ENCODE results near the gene TMEM141.

- no peak for TF ChIP-seq CTCF (IDR thresholded peaks at IDR 0.05; ENCODE audit: low read length)
- TF ChIP-seq EZH2 (IDR thresholded peaks at IDR 0.05; ENCODE audit: borderline replicate concordance, low read length), result no peak
These were observed 8.7 kb upstream of the TMEM141 start for GRCh38 chr9:136782452-136782851.

All from OCI-LY1 (cell line).